MCF 10A (cell line): Measurements from ENCODE around the gene ANKLE2. TPM values are rescaled to one million over a fixed set of nuclear protein-coding genes. Genes with fewer than 3 reads are reported as not detected.

Source experiments
- BruUV-seq: library from RNA; stranded (reverse); fragments of 400-500 nt; replicated peaks from 2 replicates; lab custom pipeline; 2021; lab: Mats Ljungman, UMichigan
- CTCF ChIA-PET: fragments of 300-600 bp; sonication (Branson Sonifier 250); formaldehyde crosslinking; extraction: SDS; loops from one replicate; lab custom pipeline; 2021; ENCODE audit warnings: antibody characterized with exemption, inconsistent platforms; lab: Yijun Ruan, JAX
- POLR2A ChIA-PET: fragments of 300-600, 350-650 bp; sonication (Branson Sonifier 250); formaldehyde crosslinking; extraction: SDS; loops from one replicate; lab custom pipeline; 2020; ENCODE audit warnings: antibody characterized with exemption, inconsistent platforms; lab: Yijun Ruan, JAX
- DNase-seq: peaks from one replicate; pipeline ENCODE4 v3.0.0-alpha.2; 2018; ENCODE audit not compliant: unreplicated experiment
- H3K27ac Mint-ChIP-seq: one replicate; pipeline ENCODE4 v1.8.0; 2022; ENCODE audit warnings: mild to moderate bottlenecking, low read depth, mixed read lengths; ENCODE audit not compliant: unreplicated experiment
- H3K27me3 Mint-ChIP-seq: one replicate; pipeline ENCODE4 v1.8.0; 2022; ENCODE audit warnings: mixed read lengths; ENCODE audit not compliant: insufficient read depth, unreplicated experiment
- H3K36me3 Mint-ChIP-seq: one replicate; pipeline ENCODE4 v1.8.0; 2022; ENCODE audit warnings: mild to moderate bottlenecking, moderate library complexity, mixed read lengths; ENCODE audit not compliant: insufficient read depth, unreplicated experiment
- H3K4me1 Mint-ChIP-seq: one replicate; pipeline ENCODE4 v1.8.0; 2022; ENCODE audit warnings: mixed read lengths; ENCODE audit not compliant: insufficient read depth, unreplicated experiment
- H3K4me3 Mint-ChIP-seq: one replicate; pipeline ENCODE4 v1.8.0; 2022; ENCODE audit warnings: mild to moderate bottlenecking, moderate library complexity, mixed read lengths; ENCODE audit not compliant: unreplicated experiment
- H3K9me3 Mint-ChIP-seq: one replicate; pipeline ENCODE4 v1.8.0; 2022; ENCODE audit warnings: mixed read lengths; ENCODE audit not compliant: unreplicated experiment
- CTCF ChIP-seq: fragments of 200-600 bp; IDR thresholded peaks from one replicate; pipeline ENCODE4 v1.8.0; 2022; ENCODE audit warnings: antibody characterized with exemption, mild to moderate bottlenecking; ENCODE audit not compliant: unreplicated experiment
- intact Hi-C: fragments of 100-400 bp; cut with micrococcal nuclease; formaldehyde crosslinking; loops from 2 replicates; pipeline ENCODE4 v1.14.1; 2022
- total RNA-seq: library from RNA; stranded (reverse); gene quantifications from 2 replicates; pipeline ENCODE4 v1.2.3, GENCODE V29; 2022

The ANKLE2 gene
- total RNA-seq, 1 experiment from 2014 or later = 142 TPM

DNA sequence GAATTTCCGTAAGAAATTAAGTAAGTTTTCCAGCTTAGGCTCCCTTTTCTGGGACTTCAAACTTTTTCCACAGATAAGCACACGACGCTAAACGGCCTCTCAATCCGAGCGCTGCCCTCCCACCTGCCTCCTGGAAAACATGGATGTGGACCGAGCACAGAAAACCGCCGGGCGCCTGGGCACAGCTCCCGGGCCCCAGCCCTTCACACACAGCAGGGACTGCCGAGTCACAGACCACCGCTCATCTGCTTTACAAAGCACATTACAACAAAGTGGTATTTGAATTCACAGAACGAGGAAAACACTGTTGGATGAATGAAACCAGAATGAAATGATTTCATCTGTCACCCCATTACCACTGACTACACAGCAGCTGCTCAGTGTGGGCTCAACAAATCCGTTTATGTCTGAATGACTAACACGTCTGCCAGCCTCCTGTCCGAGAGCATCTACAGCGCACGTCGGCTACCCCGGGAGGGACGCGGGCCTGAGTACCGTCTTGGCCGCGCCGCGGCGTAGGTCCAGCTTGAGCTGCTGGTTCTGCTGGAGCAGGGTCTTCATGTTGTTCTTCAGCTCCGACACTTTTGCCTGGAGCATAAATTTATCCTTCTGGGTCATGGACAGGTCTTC is 13.1 kb upstream of the ANKLE2 start:
- H3K9me3 Mint-ChIP-seq = no peaks in the 10 kb centered on the region

DNA sequence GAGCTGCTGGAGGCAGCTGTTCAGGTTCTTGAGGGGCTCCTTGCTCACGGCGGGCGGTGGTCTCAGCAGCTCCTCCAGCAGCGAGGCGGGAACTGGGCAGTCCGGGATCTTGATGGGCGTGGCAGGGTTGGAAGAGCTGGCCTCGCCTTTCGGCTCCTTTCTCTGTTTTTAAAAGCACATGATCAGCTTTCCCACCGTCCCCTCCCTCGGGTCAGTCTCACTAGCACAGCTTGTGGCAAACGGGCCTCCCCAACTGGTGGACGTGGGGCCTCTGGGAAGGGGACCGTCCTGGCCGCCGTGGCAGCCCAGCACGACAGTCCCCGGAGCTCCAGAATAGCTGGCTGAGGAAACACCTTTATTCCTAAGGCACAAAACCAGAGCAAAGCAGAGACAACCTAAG is 12.5 kb upstream of the ANKLE2 start:
- Mint-ChIP-seq H3K4me3 (no peak overlapping the region), H3K9me3 (no peaks in the 10 kb centered on the region), H3K36me3 (peaks cover 90% of the 10 kb centered on the region), H3K4me1 (no peaks in the 10 kb centered on the region), H3K27me3 (no peaks in the 10 kb centered on the region), H3K27ac (no peak overlapping the region)
- no TSS peak for BruUV-seq
- TF ChIP-seq CTCF = no peak
- ChIA-PET POLR2A (interaction anchor here (2.7 kb wide), 1 partner anchor 14 kb away, joined by 10 read pairs; no protein-coding TSS in a partner anchor), CTCF (no interaction called here)
- no peak for DNase-seq
- intact Hi-C loops = no loop called here

More for the DNA sequence above, 13.1 kb upstream of the ANKLE2 start:
- Mint-ChIP-seq H3K27ac (no peak overlapping the region), H3K27me3 (no peaks in the 10 kb centered on the region), H3K36me3 (peaks cover 90% of the 10 kb centered on the region), H3K4me1 (no peaks in the 10 kb centered on the region), H3K4me3 (no peak overlapping the region)
- no peak for DNase-seq
- intact Hi-C loops = no loop called here
- POLR2A ChIA-PET = interaction anchor here (2.7 kb wide), 1 partner anchor 15 kb away, joined by 10 read pairs; no protein-coding TSS in a partner anchor
- no peak for TF ChIP-seq CTCF
- CTCF ChIA-PET = interaction anchor here (0.6 to 0.8 kb wide), 3 partner anchors 9 to 876 kb away, joined by 3 read pairs; no protein-coding TSS in a partner anchor
- no TSS peak for BruUV-seq

GRCh38 chr12:132773077-132773955 is 11.7 kb upstream of the ANKLE2 start:
- no peak overlapping the region for H3K4me3 Mint-ChIP-seq
- H3K27ac Mint-ChIP-seq = no peak overlapping the region
- no peaks in the 10 kb centered on the region for H3K4me1 Mint-ChIP-seq
- no peaks in the 10 kb centered on the region for H3K27me3 Mint-ChIP-seq
- no peak for TF ChIP-seq CTCF
- POLR2A ChIA-PET = interaction anchor here (0.6 to 2.7 kb wide), 2 partner anchors 13 to 108 kb away, joined by 3 to 10 read pairs; no protein-coding TSS in a partner anchor
- H3K9me3 Mint-ChIP-seq = no peaks in the 10 kb centered on the region
- peaks cover 90% of the 10 kb centered on the region for H3K36me3 Mint-ChIP-seq
- intact Hi-C loops = no loop called here
- no TSS peak for BruUV-seq
- DNase-seq = no peak
- CTCF ChIA-PET = no interaction called here

- DNase-seq = no peak
- ChIA-PET POLR2A (interaction anchor here (0.6 to 2.7 kb wide), 2 partner anchors 13 to 109 kb away, joined by 3 to 10 read pairs; no protein-coding TSS in a partner anchor), CTCF (no interaction called here)
- no peaks in the 10 kb centered on the region for H3K27me3 Mint-ChIP-seq
- no peak overlapping the region for H3K4me3 Mint-ChIP-seq
- H3K9me3 Mint-ChIP-seq = no peaks in the 10 kb centered on the region
- intact Hi-C loops = no loop called here
- no peak for TF ChIP-seq CTCF
- no peak overlapping the region for H3K27ac Mint-ChIP-seq
- no TSS peak for BruUV-seq
- peaks cover 2% of the 10 kb centered on the region for H3K4me1 Mint-ChIP-seq
- peaks cover 90% of the 10 kb centered on the region for H3K36me3 Mint-ChIP-seq
Observed at GRCh38 chr12:132772606-132773005, 11.0 kb upstream of the ANKLE2 start.
